ENCODE data around the gene CLEC2A. TPM values are rescaled to one million over a fixed set of nuclear protein-coding genes. Genes with fewer than 3 reads are reported as not detected.

Gene CLEC2A
- total and polyA plus RNA-seq, 2 experiments from 2014 or later, result not detected

DNA sequence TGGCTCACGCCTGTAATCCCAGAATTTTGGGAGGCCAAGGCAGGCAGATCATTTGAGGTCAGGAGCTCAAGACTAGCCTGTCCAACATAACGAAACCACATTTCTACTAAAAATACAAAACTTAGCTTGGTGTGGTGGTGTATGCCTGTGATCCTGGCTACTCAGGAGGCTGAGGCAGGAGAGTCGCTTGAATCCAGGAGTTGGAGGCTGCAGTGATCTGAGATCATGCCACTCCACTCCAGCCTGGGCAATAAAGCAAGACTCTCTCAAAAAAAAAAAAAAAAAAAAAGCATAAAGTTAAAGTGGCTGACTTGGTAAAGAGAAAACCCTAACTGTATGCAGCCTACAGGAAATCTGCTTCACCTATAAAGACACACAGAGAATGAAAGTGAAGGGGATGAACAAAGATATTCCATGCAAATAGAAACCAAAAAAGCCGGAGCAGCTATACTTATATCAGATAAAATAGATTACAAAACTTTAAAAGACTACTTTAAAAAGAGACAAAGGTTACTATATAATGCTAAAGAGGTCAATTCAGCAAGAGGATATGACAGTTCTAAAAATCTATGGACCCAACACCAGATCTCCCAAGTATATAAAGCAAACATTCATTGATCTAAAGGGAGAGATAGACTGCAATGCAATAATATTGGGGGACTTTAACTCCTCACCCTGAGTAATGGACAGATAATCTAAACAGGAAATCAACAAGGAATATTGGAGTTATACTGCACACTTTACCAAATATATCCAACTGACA, 67.1 kb downstream of the CLEC2A start:
- Histone ChIP-seq H3K9me3 (ENCODE audit: low read depth) (no peaks in the 10 kb centered on the region), H3K36me3 (no peaks in the 10 kb centered on the region), H3K27ac (no peak overlapping the region), H3K4me1 (ENCODE audit: low read depth) (no peaks in the 10 kb centered on the region), H3K4me3 (no peak overlapping the region), H3K27me3 (no peaks in the 10 kb centered on the region)
- TF ChIP-seq, protein P1, sequence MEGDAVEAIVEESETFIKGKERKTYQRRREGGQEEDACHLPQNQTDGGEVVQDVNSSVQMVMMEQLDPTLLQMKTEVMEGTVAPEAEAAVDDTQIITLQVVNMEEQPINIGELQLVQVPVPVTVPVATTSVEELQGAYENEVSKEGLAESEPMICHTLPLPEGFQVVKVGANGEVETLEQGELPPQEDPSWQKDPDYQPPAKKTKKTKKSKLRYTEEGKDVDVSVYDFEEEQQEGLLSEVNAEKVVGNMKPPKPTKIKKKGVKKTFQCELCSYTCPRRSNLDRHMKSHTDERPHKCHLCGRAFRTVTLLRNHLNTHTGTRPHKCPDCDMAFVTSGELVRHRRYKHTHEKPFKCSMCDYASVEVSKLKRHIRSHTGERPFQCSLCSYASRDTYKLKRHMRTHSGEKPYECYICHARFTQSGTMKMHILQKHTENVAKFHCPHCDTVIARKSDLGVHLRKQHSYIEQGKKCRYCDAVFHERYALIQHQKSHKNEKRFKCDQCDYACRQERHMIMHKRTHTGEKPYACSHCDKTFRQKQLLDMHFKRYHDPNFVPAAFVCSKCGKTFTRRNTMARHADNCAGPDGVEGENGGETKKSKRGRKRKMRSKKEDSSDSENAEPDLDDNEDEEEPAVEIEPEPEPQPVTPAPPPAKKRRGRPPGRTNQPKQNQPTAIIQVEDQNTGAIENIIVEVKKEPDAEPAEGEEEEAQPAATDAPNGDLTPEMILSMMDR (IDR thresholded peaks at IDR 0.05; ENCODE audit: low read depth, low read length), result no peak
- DNase-seq (ENCODE audit: low read depth in 1 of 2, low spot score in 1 of 2), result no peak

Other genes starting within 250 kb of the CLEC2A start
- gene CLECL1, start 199.3 kb downstream of the CLEC2A start, total RNA-seq, result not detected in 2 replicates
- gene CLECL1, start 199.3 kb downstream of the CLEC2A start, polyA plus RNA-seq, result 0.27 TPM in 1 of 2 replicates, not detected in the other
- not detected in 2 replicates for gene CD69, start 171.5 kb downstream of the CLEC2A start, total RNA-seq
- not detected in 2 replicates for gene CD69, start 171.5 kb downstream of the CLEC2A start, polyA plus RNA-seq
- not detected in 2 replicates for gene KLRF1, start 104.9 kb downstream of the CLEC2A start, total RNA-seq
- gene KLRF1, start 104.9 kb downstream of the CLEC2A start, polyA plus RNA-seq, result not detected in 2 replicates
- not detected in 2 replicates for gene CLEC2B, start 63.0 kb downstream of the CLEC2A start, total RNA-seq
- 0.31 TPM in 1 of 2 replicates, not detected in the other for gene CLEC2B, start 63.0 kb downstream of the CLEC2A start, polyA plus RNA-seq
- gene KLRF2, start 50.9 kb downstream of the CLEC2A start, total RNA-seq, result not detected in 2 replicates
- not detected in 2 replicates for gene KLRF2, start 50.9 kb downstream of the CLEC2A start, polyA plus RNA-seq
- not detected in 2 replicates for gene CLEC12A, start 39.0 kb upstream of the CLEC2A start, total RNA-seq
- not detected in 2 replicates for gene CLEC12A, start 39.0 kb upstream of the CLEC2A start, polyA plus RNA-seq
- 0.95 and 1.2 TPM in 2 replicates for gene CLEC1B, start 66.8 kb upstream of the CLEC2A start, total RNA-seq
- gene CLEC1B, start 66.8 kb upstream of the CLEC2A start, polyA plus RNA-seq, result not detected in 2 replicates
- gene CLEC12B, start 78.3 kb upstream of the CLEC2A start, total RNA-seq, result not detected in 2 replicates
- gene CLEC12B, start 78.3 kb upstream of the CLEC2A start, polyA plus RNA-seq, result not detected in 2 replicates
- gene CLEC9A, start 98.3 kb upstream of the CLEC2A start, total RNA-seq, result not detected in 2 replicates
- not detected in 2 replicates for gene CLEC9A, start 98.3 kb upstream of the CLEC2A start, polyA plus RNA-seq
- gene CLEC1A, start 166.6 kb upstream of the CLEC2A start, total RNA-seq, result not detected in 2 replicates
- gene CLEC1A, start 166.6 kb upstream of the CLEC2A start, polyA plus RNA-seq, result not detected in 2 replicates
- not detected in 2 replicates for gene CLEC7A, start 197.8 kb upstream of the CLEC2A start, total RNA-seq
- not detected in 2 replicates for gene CLEC7A, start 197.8 kb upstream of the CLEC2A start, polyA plus RNA-seq
- gene OLR1, start 239.8 kb upstream of the CLEC2A start, total RNA-seq, result 0.11 TPM in 1 of 2 replicates, not detected in the other
- 0.28 TPM in 1 of 2 replicates, not detected in the other for gene OLR1, start 239.8 kb upstream of the CLEC2A start, polyA plus RNA-seq
- not detected in 2 replicates for gene TMEM52B, start 246.7 kb upstream of the CLEC2A start, total RNA-seq
- not detected in 2 replicates for gene TMEM52B, start 246.7 kb upstream of the CLEC2A start, polyA plus RNA-seq

Data from cardiac muscle cell (in vitro differentiated cells and primary cell).